Body of pancreas (tissue), 4 donors: ENCODE measurements around the gene SUGT1. TPM values are rescaled to one million over a fixed set of nuclear protein-coding genes. Genes with fewer than 3 reads are reported as not detected.

Source experiments
- ATAC-seq: fragments of 150-250 bp; one replicate; pipeline ENCODE4 v1.9.1; 2016
- DNase-seq, 4 donors: peaks; one replicate each; pipeline ENCODE4 v3.0.0-alpha.2; 2019
- H3K27ac ChIP-seq, 4 donors: fragments of 200-600 bp; sonication (generic); 1 replicate in 3 of 4; 2 replicates in 1 of 4; pipeline versions ENCODE4 v1.5.1 to v1.6.1; 2016 to 2019; ENCODE audit warnings: mild to moderate bottlenecking in 1 of 4, mixed read lengths in 1 of 4, moderate library complexity in 1 of 4
- H3K27me3 ChIP-seq, 2 donors: fragments of 200-600 bp; sonication (generic); one replicate each; pipeline ENCODE4 v1.6.0; 2016; ENCODE audit warnings: mild to moderate bottlenecking in 1 of 2
- H3K36me3 ChIP-seq, 2 donors: fragments of 200-600 bp; sonication (generic); replicated peaks in 1 of 2; 2 replicates each; pipeline ENCODE4 v1.5.1; 2016; ENCODE audit warnings: low read depth in 2 of 2; ENCODE audit not compliant: insufficient read depth in 1 of 2
- H3K4me1 ChIP-seq: fragments of 200-600 bp; sonication (generic); one replicate; pipeline ENCODE4 v1.6.0; 2016
- H3K4me3 ChIP-seq, 2 donors: fragments of 200-600 bp; sonication (generic); 1 replicate in 1 of 2; 2 replicates in 1 of 2; pipeline ENCODE4 v1.5.1; 2016 to 2019
- H3K9me3 ChIP-seq, 3 donors: fragments of 200-600 bp; sonication (generic); 1 replicate in 2 of 3; 2 replicates in 1 of 3; pipeline ENCODE4 v1.5.1; 2016
- POLR2A ChIP-seq, 3 donors: fragments of 450-650 bp; IDR thresholded peaks; one replicate each; pipeline ENCODE4 v1.6.1; 2016; ENCODE audit warnings: antibody characterized with exemption in 3 of 3, mild to moderate bottlenecking in 2 of 3
- WGBS, 2 donors: methylation state at CpG; one replicate each; pipeline ENCODE4 v1.1.5; 2017; 5-methylcytosine and 5-hydroxymethylcytosine counted together
- intact Hi-C: fragments of 100-400 bp; cut with DNase I; formaldehyde crosslinking; loops from one replicate; pipeline ENCODE4 v1.15.1; 2023
- total RNA-seq, 2 donors: library from RNA; depleted of rRNA; stranded (reverse); fragments of >200 nt; gene quantifications; one replicate each; pipeline ENCODE4 v1.1.0, GENCODE V29; 2016
- TF ChIP-seq, protein P1 (sequence below), 7 experiments: fragments of 450-650 bp in 4 of 7; fragments of 200-600 bp in 3 of 7; sonication (generic) in 3 of 7; IDR thresholded peaks; one replicate each; pipeline ENCODE4 v1.5.1; 2016 to 2019; ENCODE audit warnings: antibody characterized with exemption in 7 of 7

The SUGT1 gene
- total RNA-seq, 2 donors from 2014 or later: 12.5 to 31.4 TPM

DNA sequence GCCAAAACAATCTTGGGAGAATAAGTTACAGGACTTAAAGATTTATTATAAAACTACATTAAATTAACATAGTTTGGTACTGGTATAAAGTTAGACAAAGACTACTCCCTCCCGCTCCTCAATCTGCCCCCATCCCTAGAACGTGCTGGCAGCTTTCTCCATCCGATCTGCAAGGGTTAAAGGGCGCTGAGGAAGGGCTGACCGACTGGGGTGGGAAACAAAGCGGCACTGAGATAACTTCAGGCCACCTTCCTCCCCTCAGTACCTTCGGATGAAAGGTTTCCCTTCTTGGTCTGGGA, 790 bp upstream of the SUGT1 start:
- intact Hi-C loops: no loop called here
- ATAC-seq: peak; percentile 28
- peak overlapping the region; percentile 42 to 79 for H3K4me3 ChIP-seq
- H3K36me3 ChIP-seq: no peaks in the 10 kb centered on the region
- no peak for TF ChIP-seq POLR2A (IDR thresholded peaks at IDR 0.05)
- TF ChIP-seq, protein P1, sequence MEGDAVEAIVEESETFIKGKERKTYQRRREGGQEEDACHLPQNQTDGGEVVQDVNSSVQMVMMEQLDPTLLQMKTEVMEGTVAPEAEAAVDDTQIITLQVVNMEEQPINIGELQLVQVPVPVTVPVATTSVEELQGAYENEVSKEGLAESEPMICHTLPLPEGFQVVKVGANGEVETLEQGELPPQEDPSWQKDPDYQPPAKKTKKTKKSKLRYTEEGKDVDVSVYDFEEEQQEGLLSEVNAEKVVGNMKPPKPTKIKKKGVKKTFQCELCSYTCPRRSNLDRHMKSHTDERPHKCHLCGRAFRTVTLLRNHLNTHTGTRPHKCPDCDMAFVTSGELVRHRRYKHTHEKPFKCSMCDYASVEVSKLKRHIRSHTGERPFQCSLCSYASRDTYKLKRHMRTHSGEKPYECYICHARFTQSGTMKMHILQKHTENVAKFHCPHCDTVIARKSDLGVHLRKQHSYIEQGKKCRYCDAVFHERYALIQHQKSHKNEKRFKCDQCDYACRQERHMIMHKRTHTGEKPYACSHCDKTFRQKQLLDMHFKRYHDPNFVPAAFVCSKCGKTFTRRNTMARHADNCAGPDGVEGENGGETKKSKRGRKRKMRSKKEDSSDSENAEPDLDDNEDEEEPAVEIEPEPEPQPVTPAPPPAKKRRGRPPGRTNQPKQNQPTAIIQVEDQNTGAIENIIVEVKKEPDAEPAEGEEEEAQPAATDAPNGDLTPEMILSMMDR (IDR thresholded peaks at IDR 0.05): peak in 1 of 7 experiments; percentile 3
- no peaks in the 10 kb centered on the region for H3K27me3 ChIP-seq
- WGBS, 2 donors: 0 to 1% methylated on average over 7 of the region's 7 CpGs
- DNase-seq: no peak
- peaks cover 41% of the 10 kb centered on the region for H3K4me1 ChIP-seq
- no peaks in the 10 kb centered on the region for H3K9me3 ChIP-seq
- peak overlapping the region; percentile 96 to 100 (median 98) for H3K27ac ChIP-seq

DNA sequence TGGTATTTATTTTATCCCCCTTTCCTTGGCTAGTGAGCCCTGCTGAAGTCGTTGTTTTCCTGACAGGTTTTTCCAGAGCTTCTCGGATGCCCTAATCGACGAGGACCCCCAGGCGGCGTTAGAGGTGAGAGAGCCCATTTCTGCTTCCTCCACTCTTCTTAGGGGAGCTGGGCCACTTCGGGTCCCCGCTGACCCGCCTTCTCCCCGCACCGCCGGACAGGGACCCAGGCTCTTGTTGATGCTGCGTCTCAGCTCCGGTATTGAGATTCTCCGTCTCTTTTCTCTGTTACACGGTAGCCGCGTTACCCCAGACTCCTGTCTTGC, 306 bp downstream of the SUGT1 start:
- intact Hi-C loops: no loop called here
- H3K27me3 ChIP-seq: no peaks in the 10 kb centered on the region
- peak; percentile 2 for ATAC-seq

DNA sequence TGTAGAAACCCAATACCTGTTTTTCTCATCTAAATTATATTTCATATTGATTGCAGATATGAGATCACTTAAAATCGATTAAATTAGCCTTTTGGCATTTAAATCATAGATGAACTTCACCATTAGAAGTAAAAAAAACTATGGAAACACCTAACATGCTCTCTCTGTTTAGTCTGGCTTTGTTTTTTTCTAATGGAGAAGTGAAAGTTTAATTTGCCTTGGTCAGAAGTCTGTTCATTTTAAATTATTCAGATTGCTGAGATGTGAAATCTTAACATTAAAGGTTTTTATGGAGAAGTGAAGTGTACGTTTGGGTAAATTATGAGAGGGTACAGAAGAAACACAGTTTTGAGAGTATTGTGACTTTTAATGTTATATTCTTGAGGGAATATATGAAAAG, 6.7 kb downstream of the SUGT1 start:
- H3K36me3 ChIP-seq: peaks cover 0 to 5% of the 10 kb centered on the region in 2 donors
- intact Hi-C loops: no loop called here
- H3K27me3 ChIP-seq: no peaks in the 10 kb centered on the region
- H3K4me1 ChIP-seq: peaks cover 20% of the 10 kb centered on the region
- ATAC-seq (no peak), DNase-seq (no peak)
- no peak overlapping the region for H3K4me3 ChIP-seq
- no peak overlapping the region for H3K27ac ChIP-seq
- TF ChIP-seq POLR2A (IDR thresholded peaks at IDR 0.05): no peak
- TF ChIP-seq, protein P1 (IDR thresholded peaks at IDR 0.05): no peak
- no peaks in the 10 kb centered on the region for H3K9me3 ChIP-seq
- 72 to 83% methylated on average over 2 of the region's 2 CpGs for whole genome bisulfite sequencing, 2 donors

More for the DNA sequence above, 306 bp downstream of the SUGT1 start:
- peaks cover 41% of the 10 kb centered on the region for H3K4me1 ChIP-seq
- H3K4me3 ChIP-seq: peak overlapping the region; percentile 64 to 74
- no peak for TF ChIP-seq POLR2A (IDR thresholded peaks at IDR 0.05)
- TF ChIP-seq, protein P1 (IDR thresholded peaks at IDR 0.05): peak in 1 of 7 experiments; percentile 5
- H3K27ac ChIP-seq: peak overlapping the region; percentile 96 to 100 (median 98)
- no peaks in the 10 kb centered on the region for H3K36me3 ChIP-seq
- no peaks in the 10 kb centered on the region for H3K9me3 ChIP-seq
- DNase-seq: no peak
- 1% methylated on average over 18 of the region's 18 CpGs for WGBS, 2 donors

DNA sequence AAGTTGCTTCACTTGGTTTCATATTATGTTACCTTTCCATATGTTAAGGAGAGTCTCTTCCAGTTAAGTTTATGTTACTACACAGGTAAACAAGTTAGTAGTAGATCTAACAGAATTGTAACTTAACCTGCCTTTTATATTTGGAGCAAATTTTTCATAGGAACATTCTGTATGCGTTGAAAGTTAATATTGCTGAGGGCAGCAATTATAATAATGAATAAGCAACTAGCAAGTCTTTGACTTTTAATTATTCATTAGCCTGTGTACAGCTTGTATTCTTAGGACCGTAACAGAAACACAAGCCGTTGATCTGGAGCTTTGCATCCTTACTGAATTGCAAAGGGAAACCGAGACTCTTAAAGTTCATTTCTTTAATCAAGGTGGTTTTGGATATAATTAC, 11.6 kb downstream of the SUGT1 start:
- WGBS, 2 donors: 96 to 97% methylated on average over 4 of the region's 4 CpGs
- DNase-seq: no peak
- intact Hi-C loops: no loop called here
- Histone ChIP-seq H3K9me3 (no peaks in the 10 kb centered on the region), H3K4me3 (no peak overlapping the region), H3K27ac (no peak overlapping the region), H3K27me3 (no peaks in the 10 kb centered on the region), H3K36me3 (peaks cover 0 to 13% of the 10 kb centered on the region in 2 donors), H3K4me1 (no peaks in the 10 kb centered on the region)
- no peak for TF ChIP-seq POLR2A (IDR thresholded peaks at IDR 0.05)
- TF ChIP-seq, protein P1 (IDR thresholded peaks at IDR 0.05): no peak
- ATAC-seq: no peak

DNA sequence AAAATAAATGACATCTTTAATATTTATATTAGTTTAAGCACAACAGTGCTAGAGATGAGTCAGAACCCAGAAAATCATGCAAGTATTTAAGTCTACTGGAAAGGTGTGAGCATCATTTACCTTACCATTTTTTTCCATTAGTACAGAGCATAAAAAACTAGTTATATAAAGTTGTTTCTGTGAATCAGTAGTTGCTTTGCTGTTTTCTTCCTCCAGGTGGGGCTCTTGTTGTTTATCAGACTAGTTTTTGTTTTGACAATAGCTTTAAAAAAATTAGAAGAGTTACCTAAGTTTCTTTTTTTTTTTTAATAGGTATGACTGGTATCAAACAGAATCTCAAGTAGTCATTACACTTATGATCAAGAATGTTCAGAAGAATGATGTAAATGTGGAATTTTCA, 12.7 kb downstream of the SUGT1 start:
- ATAC-seq (no peak), DNase-seq (no peak)
- Histone ChIP-seq H3K27me3 (no peaks in the 10 kb centered on the region), H3K9me3 (no peaks in the 10 kb centered on the region), H3K27ac (no peak overlapping the region), H3K36me3 (peaks cover 0 to 13% of the 10 kb centered on the region in 2 donors), H3K4me3 (no peak overlapping the region), H3K4me1 (no peaks in the 10 kb centered on the region)
- TF ChIP-seq, protein P1 (IDR thresholded peaks at IDR 0.05): peak in 5 of 7 experiments; percentile 21 to 34 (median 27)
- TF ChIP-seq POLR2A (IDR thresholded peaks at IDR 0.05): no peak
- intact Hi-C loops: no loop called here
